GM12801 (cell line): ENCODE measurements around the gene HNRNPH2.

Experiments
- TF ChIP-seq, protein P1 (sequence below): IDR thresholded peaks from one replicate; pipeline ENCODE4 v1.5.1; 2011; ENCODE audit warnings: control low read depth; ENCODE audit not compliant: insufficient read length; ENCODE audit errors: extremely low read depth

The HNRNPH2 gene, protein sequence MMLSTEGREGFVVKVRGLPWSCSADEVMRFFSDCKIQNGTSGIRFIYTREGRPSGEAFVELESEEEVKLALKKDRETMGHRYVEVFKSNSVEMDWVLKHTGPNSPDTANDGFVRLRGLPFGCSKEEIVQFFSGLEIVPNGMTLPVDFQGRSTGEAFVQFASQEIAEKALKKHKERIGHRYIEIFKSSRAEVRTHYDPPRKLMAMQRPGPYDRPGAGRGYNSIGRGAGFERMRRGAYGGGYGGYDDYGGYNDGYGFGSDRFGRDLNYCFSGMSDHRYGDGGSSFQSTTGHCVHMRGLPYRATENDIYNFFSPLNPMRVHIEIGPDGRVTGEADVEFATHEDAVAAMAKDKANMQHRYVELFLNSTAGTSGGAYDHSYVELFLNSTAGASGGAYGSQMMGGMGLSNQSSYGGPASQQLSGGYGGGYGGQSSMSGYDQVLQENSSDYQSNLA

DNA sequence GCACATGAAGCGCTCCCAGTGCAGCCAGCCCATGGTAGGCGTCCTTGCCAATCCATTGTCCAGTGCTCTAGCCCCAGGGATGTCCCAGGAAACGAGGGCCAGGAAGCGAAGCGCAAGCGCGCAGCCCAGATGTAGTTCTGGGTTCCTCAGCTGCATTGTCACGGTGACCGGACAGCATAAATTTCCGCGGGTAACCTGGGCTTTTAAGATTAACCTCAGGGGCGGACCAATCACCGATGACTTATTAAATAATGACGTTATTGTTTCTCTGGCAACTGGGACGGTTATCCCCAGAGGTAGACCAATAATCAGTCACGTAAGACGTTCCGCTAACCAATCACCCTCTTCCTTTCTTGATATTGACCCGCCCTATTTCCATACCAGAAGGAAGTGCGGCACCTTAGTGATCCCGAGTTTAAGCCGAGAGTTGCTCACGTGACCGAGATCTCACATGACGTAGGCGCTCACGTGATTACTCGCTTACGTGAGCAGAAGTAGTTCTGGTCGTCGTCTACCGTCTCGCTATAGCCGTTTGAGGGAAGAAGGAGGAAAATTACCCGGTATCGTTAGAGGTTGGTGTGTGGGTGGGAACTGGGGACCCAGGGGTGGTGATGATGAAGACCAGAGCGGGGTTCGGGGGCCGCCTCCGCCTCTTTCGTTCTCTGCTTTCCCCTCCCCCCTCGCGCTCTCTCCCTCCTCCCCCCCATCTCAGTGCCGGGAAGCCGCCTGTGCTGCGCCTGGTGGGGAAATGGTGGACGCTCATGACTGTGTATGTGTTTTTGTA lies at the start of gene HNRNPH2, which contains the start of gene GLA:
Gene HNRNPH2 (plus strand): TSS at position 475 of the 784 bp plus-strand sequence. CDS start 3,767 bp downstream, outside the sequence.
Gene GLA (minus strand): TSS at position 178 of the 784 bp plus-strand sequence. CDS start 22 bp downstream, at position 156.
- TF ChIP-seq, protein P1, sequence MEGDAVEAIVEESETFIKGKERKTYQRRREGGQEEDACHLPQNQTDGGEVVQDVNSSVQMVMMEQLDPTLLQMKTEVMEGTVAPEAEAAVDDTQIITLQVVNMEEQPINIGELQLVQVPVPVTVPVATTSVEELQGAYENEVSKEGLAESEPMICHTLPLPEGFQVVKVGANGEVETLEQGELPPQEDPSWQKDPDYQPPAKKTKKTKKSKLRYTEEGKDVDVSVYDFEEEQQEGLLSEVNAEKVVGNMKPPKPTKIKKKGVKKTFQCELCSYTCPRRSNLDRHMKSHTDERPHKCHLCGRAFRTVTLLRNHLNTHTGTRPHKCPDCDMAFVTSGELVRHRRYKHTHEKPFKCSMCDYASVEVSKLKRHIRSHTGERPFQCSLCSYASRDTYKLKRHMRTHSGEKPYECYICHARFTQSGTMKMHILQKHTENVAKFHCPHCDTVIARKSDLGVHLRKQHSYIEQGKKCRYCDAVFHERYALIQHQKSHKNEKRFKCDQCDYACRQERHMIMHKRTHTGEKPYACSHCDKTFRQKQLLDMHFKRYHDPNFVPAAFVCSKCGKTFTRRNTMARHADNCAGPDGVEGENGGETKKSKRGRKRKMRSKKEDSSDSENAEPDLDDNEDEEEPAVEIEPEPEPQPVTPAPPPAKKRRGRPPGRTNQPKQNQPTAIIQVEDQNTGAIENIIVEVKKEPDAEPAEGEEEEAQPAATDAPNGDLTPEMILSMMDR, result no peak

DNA sequence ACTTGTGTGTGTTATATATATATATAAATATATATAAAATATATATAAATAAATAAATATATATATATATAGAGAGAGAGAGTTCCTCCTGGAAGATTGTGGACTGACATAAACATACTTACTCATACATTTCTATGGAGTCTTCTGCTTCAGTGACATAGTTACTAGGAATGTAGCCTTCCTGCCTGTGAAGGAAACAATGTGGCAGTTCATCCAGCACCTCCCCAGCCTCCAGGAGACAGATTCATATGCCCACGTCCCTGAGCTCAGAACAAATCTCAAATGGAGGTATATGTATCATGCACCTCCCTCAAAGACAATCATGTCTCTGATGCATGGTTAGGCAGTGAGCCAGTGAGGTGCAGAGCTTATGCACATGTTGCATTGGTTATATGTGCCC lies 48.1 kb upstream of the HNRNPH2 start:
- TF ChIP-seq, protein P1, result no peak

DNA sequence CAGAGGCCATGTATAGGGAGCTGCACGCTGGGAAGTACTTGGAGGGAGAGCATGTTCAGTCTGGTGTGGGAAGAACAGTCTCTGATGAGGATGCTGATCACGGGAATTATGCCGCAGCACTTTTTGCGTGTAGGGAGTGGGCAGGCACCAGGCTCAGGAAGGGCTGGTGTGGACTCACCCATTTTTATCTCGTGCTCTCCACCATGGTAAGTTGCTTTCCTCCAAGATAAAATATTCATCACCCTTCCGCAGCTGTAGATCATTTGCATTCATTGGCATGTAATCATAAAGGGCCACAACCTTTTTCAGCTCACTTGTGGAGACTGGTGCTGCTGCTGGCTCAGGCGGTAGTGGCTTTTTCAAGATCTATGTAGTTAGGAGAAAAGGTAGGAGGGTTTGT lies 47.6 kb upstream of the HNRNPH2 start:
- TF ChIP-seq, protein P1, result no peak

DNA sequence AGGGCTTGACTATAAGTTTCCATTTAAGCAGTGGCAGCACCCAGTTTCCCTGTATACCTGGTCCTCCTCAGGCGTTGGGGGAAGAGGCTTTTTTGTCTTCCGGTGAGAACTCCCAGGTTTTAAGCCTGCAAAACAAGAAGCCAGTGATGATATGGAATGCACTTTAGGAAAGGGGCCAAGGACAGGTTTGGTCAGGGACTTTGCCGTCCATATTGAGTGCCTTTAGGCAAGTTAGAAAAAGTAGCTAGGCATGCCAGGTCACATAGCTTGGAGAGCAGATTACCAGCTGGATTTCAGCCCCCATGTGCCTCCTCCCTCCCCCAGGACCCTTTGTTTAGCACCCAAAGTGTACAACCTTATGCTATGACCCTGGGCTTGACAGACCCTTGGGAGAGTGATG lies 45.9 kb upstream of the HNRNPH2 start:
- TF ChIP-seq, protein P1, result no peak

DNA sequence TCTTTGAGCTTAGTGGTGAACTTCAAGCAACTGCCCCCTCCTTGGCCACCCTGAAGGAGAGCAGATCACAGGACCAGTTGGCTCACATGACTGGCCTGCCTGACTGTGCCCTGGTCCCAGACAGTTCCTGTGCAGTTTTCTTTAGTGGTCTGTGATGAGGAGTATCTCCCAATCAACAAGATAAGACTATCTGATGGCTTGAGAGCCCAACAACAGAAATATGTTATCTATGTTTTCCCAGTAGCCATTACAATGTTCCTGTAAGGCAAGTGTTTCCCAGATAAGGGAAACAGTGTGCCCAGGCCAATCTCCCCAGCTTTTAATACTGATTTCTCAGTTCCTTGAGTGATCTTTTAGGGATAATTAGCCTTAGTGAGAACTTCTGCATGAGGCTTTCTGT lies 45.3 kb upstream of the HNRNPH2 start:
- TF ChIP-seq, protein P1, result no peak

DNA sequence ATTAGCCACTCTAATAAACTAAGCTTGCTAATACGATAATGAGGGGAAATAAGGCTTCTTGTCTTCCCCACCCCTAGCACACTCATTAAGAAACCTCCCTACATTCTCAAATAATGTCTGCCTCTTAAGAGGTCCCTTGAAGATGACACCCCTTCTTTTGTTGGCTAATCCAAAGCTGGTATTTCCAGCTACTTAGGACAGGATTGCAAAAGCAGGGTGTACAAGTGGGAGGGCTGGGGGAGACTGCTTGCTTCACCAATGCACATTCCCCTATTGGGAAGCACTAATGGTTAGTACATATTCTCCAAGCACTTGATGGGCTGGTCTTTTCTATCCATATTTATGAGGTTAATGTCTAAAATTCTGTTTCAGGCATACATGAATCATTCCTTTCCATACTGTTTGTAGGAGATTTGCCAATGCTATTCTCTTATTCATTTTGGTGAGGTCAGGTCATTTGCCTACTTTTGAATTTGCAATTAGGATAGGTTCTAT lies 42.7 kb upstream of the HNRNPH2 start:
- TF ChIP-seq, protein P1, result no peak

DNA sequence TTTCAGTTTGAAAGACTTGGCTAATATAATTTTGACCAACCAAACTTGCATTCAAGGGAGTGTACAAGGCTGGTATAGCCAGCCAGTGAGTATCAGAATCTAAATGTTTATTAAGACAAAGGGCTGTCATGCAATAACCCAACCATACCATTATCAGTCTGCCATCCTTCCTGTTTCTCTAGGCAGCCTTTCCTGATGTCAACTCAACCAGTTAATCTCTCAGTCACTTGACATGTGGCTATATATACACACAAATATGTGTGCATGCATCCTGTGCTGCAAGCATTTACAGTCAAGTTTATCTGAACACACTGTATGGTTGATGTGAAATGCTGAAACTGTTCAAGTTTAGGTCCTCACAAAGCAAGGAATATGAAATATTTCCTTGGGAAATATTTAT lies 39.2 kb upstream of the HNRNPH2 start:
- TF ChIP-seq, protein P1, result no peak
